Smooth muscle cell (in vitro differentiated cells): ENCODE results near the gene CACNA2D1. TPM values are rescaled to one million over a fixed set of nuclear protein-coding genes. Genes with fewer than 3 reads are reported as not detected.

ENCODE experiments used
- DNase-seq: peaks from one replicate; lab custom pipeline; 2025; ENCODE audit not compliant: unreplicated experiment; lab: John Stamatoyannopoulos, UW
- H2AFZ ChIP-seq: fragments of 200-600 bp; sonication (generic); 2 replicates; pipeline ENCODE4 v1.6.0; 2016; ENCODE audit warnings: antibody characterized with exemption, low read depth, mild to moderate bottlenecking
- H3F3A ChIP-seq: fragments of 200-600 bp; sonication (generic); 2 replicates; pipeline ENCODE4 v1.6.0; 2017; ENCODE audit warnings: antibody characterized with exemption, low read depth
- H3K27ac ChIP-seq: fragments of 200-600 bp; sonication (generic); 2 replicates; pipeline ENCODE4 v1.5.1; 2016; ENCODE audit warnings: low read depth, mild to moderate bottlenecking
- H3K27me3 ChIP-seq: fragments of 200-600 bp; sonication (generic); 2 replicates; pipeline ENCODE4 v1.6.1; 2016; ENCODE audit warnings: low read depth, mild to moderate bottlenecking
- H3K36me3 ChIP-seq: fragments of 200-600 bp; sonication (generic); 2 replicates; pipeline ENCODE4 v1.5.1; 2016; ENCODE audit warnings: low read depth
- H3K4me1 ChIP-seq: fragments of 200-600 bp; sonication (generic); 2 replicates; pipeline ENCODE4 v1.5.1; 2016; ENCODE audit warnings: low read depth
- H3K4me2 ChIP-seq: fragments of 200-600 bp; sonication (generic); 2 replicates; pipeline ENCODE4 v1.6.0; 2016; ENCODE audit warnings: mild to moderate bottlenecking
- H3K4me3 ChIP-seq: fragments of 200-600 bp; sonication (generic); 2 replicates; pipeline ENCODE4 v1.5.1; 2016; ENCODE audit warnings: mild to moderate bottlenecking
- H3K79me2 ChIP-seq: fragments of 200-600 bp; sonication (generic); 2 replicates; pipeline ENCODE4 v1.6.0; 2016; ENCODE audit warnings: low read depth, mild to moderate bottlenecking
- H3K9ac ChIP-seq: fragments of 200-600 bp; sonication (generic); 2 replicates; pipeline ENCODE4 v1.6.0; 2016; ENCODE audit warnings: low read depth
- H3K9me3 ChIP-seq: fragments of 200-600 bp; sonication (generic); replicated peaks from 2 replicates; pipeline ENCODE4 v1.5.1; 2016; ENCODE audit warnings: low read depth
- H4K20me1 ChIP-seq: fragments of 200-600 bp; sonication (generic); 2 replicates; pipeline ENCODE4 v1.6.0; 2016; ENCODE audit warnings: low read depth
- CTCF ChIP-seq: fragments of 200-600 bp; sonication (generic); IDR thresholded peaks from 2 replicates; pipeline ENCODE4 v1.5.1; 2017; ENCODE audit warnings: borderline replicate concordance, mild to moderate bottlenecking, antibody characterized with exemption; ENCODE audit not compliant: insufficient read depth, poor library complexity, severe bottlenecking
- WGBS: methylation state at CpG from one replicate; pipeline ENCODE4 v1.1.7; 2016; ENCODE audit warnings: low lambda C conversion rate; 5-methylcytosine and 5-hydroxymethylcytosine counted together
- polyA plus RNA-seq: library from polyadenylated mRNA; unstranded; fragments of >200 nt; fragmentation: Nextera tagmentation; extraction: Ambion mirVana; gene quantifications from 2 replicates; pipeline ENCODE4 v1.2.1, GENCODE V29; 2016
- total RNA-seq: library from RNA; depleted of rRNA; stranded (reverse); fragments of >200 nt; gene quantifications from 2 replicates; pipeline ENCODE4 v1.2.3, GENCODE V29; 2014

Gene CACNA2D1
- total and polyA plus RNA-seq, 2 experiments from 2014 or later, result 4.1 to 39.3 TPM

- Histone ChIP-seq H4K20me1 (no peaks in the 10 kb centered on the region), H2AFZ (no peak overlapping the region), H3F3A (no peaks in the 10 kb centered on the region), H3K4me3 (no peak overlapping the region), H3K27ac (no peak overlapping the region), H3K9ac (no peak overlapping the region), H3K4me1 (no peaks in the 10 kb centered on the region), H3K36me3 (no peaks in the 10 kb centered on the region), H3K27me3 (no peaks in the 10 kb centered on the region), H3K4me2 (no peak overlapping the region), H3K79me2 (peaks cover 8% of the 10 kb centered on the region), H3K9me3 (no peaks in the 10 kb centered on the region)
- DNase-seq, result no peak
- WGBS, result 88% methylated on average over 2 of the region's 2 CpGs
- TF ChIP-seq CTCF, result no peak
Observed at GRCh38 chr7:82411732-82412131, 31.8 kb downstream of the CACNA2D1 start.

DNA sequence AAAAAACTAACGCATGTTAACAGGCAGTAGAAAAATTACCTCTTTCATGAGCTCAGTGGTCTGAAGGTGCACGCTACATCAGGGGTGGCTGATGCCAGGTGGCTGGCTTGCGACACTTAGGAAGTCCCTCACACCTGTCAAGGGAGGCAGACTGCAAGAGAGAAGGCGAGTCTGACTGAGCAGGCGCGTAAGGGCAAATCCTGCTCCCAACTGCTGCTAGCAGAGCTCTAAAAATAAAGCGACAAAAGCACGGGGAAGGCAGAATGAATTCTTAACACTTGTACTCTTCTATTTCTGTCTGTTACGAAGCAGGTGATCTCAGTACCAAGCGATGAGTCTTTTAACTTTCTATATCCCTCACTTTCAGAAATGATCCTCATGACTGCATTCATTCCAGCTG lies 33.1 kb downstream of the CACNA2D1 start:
- H3K79me2 ChIP-seq, result peaks cover 8% of the 10 kb centered on the region
- no peak overlapping the region for H3K9ac ChIP-seq
- no peaks in the 10 kb centered on the region for H3K9me3 ChIP-seq
- no peak for TF ChIP-seq CTCF
- H4K20me1 ChIP-seq, result no peaks in the 10 kb centered on the region
- DNase-seq, result no peak
- H3K4me3 ChIP-seq, result no peak overlapping the region
- no peaks in the 10 kb centered on the region for H3K4me1 ChIP-seq
- 92% methylated on average over 10 of the region's 10 CpGs for WGBS
- no peaks in the 10 kb centered on the region for H3K36me3 ChIP-seq
- H3K4me2 ChIP-seq, result no peak overlapping the region
- no peak overlapping the region for H3K27ac ChIP-seq
- no peaks in the 10 kb centered on the region for H3K27me3 ChIP-seq
- H2AFZ ChIP-seq, result no peak overlapping the region
- no peaks in the 10 kb centered on the region for H3F3A ChIP-seq

DNA sequence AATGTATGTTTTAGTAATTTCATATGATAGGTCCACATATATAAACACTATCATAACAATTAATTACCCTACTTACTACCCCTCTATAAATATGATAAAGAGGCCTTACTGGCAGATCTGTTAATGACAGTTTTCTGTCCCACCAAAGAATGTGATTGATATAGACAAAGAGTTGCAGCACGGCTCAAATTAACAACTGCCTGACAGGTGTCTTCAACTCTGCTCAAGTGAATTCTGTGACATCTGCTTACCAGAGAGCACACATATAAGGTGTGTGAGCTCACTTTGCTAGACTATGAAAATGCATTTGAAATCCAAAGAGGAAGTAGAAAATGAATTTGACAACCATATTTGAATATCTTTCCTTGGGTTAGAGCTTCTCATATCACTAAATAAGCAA lies 36.6 kb downstream of the CACNA2D1 start:
- Histone ChIP-seq H2AFZ (no peak overlapping the region), H3K4me3 (no peak overlapping the region), H3K4me1 (no peaks in the 10 kb centered on the region), H3K27ac (no peak overlapping the region), H3K36me3 (no peaks in the 10 kb centered on the region), H3K79me2 (no peaks in the 10 kb centered on the region), H3K27me3 (no peaks in the 10 kb centered on the region), H4K20me1 (no peaks in the 10 kb centered on the region), H3F3A (no peaks in the 10 kb centered on the region), H3K4me2 (no peak overlapping the region), H3K9ac (no peak overlapping the region), H3K9me3 (no peaks in the 10 kb centered on the region)
- TF ChIP-seq CTCF, result no peak
- no peak for DNase-seq
- WGBS, result 97% methylated on average over 1 of the region's 1 CpG

GRCh38 chr7:82405301-82405700 lies 38.3 kb downstream of the CACNA2D1 start:
- H3K4me2 ChIP-seq, result no peak overlapping the region
- no peaks in the 10 kb centered on the region for H3K27me3 ChIP-seq
- H3F3A ChIP-seq, result no peaks in the 10 kb centered on the region
- H4K20me1 ChIP-seq, result no peaks in the 10 kb centered on the region
- no peak overlapping the region for H3K4me3 ChIP-seq
- no peaks in the 10 kb centered on the region for H3K4me1 ChIP-seq
- no peak overlapping the region for H3K9ac ChIP-seq
- no peak overlapping the region for H2AFZ ChIP-seq
- WGBS, result 98% methylated on average over 1 of the region's 1 CpG
- H3K79me2 ChIP-seq, result no peaks in the 10 kb centered on the region
- no peak for TF ChIP-seq CTCF
- no peaks in the 10 kb centered on the region for H3K36me3 ChIP-seq
- DNase-seq, result no peak
- H3K9me3 ChIP-seq, result no peaks in the 10 kb centered on the region
- no peak overlapping the region for H3K27ac ChIP-seq
